PC-9 (cell line): ENCODE results near the gene BAIAP2.

Source experiments
- CTCF ChIP-seq: fragments of 200-600 bp; sonication (generic); conservative IDR thresholded peaks from 2 replicates; pipeline ENCODE4 v1.6.1; 2017; ENCODE audit warnings: mixed run types, antibody characterized with exemption, mild to moderate bottlenecking, moderate library complexity
- EZH2 ChIP-seq: fragments of 200-600 bp; sonication (generic); IDR thresholded peaks from 2 replicates; pipeline ENCODE4 v1.8.0; 2017; ENCODE audit warnings: antibody characterized with exemption, low read depth

DNA sequence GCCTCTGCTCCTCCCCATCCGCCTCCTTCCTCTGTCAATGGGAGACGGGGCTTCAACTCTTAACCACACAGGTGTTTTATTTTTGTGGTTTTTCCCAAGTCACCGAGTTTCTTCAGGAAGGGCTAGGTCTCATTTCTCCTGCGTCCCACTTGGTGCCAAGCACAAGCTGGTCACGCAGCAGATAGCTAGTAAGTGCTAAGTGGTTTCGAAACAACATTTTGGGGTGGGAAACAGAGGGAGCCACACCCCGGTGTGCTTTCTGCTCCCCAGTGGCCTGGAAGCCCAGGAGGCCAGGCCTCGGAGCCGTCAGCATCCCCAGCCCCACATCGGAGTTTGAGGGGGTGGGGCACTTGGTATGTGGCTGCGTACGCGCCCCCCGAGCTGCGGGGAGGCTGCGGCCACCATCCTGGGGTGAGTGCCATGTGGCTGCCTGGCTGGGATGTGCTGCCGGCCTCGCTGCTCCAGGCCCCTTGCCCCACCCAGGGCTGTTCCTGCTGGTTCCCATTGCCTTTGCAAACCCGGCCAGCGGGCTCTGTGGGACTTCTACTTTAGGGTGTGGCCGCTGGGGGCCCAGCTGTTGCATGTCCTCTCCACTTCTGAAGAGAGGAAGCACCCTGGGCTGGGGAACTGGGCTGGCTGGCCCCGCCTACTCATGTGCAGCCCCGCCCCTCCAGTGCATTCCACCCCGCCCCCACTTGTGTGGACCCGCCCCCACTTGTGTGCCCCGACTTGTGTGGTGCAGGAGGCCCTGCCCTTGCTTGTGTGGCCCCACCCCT is 55.6 kb downstream of the BAIAP2 start:
- no peak for TF ChIP-seq CTCF
- no peak for TF ChIP-seq EZH2
